HG02981 (cell line): Measurements from ENCODE around the gene SLC43A1.
A peak's percentile ranks its signal among the peaks of the same experiment; 100 is the strongest.
"Not testable (repeated sequence)": the region's sequence is repeated elsewhere in the genome, so short reads cannot be mapped to it uniquely, and the experiment has no call there.

Source experiments
- ATAC-seq: cut with Tn5 transposase; IDR thresholded peaks from one replicate; pipeline ENCODE4 v1.9.1; 2021; ENCODE audit warnings: mild to moderate bottlenecking, moderate library complexity; ENCODE audit not compliant: unreplicated experiment

The SLC43A1 gene

DNA sequence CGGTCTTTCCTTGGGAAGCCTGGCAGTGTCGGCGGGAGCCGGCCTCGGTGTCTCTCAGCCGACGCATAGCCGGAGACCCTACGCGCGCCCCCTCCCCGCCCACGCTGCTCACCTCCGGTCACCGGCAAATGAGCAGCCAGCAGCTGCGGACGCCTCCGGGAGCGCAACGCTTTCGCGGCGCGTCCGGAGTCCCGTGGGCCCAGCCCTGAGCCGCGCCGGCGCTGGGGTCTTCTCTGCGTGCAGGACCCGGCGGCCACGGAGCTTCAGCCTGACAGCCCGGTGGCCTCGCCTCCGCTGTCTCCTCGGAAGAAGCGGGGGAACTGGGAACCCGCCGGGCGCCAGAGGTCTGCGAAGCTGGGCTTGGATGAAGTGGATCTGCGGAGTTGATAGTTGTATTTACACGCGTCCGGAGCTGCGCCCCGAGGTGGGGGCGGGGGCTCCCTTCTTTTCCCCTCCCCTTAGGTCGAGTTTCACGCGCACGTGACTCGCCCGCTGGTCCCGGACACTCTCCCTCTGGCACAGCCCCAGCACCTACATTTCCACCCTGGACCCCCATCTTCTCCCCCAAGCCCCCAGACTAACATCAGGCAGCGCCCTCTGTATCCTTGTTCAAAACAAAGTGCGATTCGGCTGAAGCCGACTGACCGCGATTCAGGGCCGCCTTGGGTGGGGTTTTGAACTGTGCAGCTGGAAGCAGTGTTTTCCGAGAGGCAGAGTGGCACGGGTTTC lies at the start of gene SLC43A1:
Gene SLC43A1, minus strand, starts transcription at position 371 of the 729 bp plus-strand sequence. CDS start 1,591 bp downstream, outside the sequence.
- ATAC-seq: no peak

DNA sequence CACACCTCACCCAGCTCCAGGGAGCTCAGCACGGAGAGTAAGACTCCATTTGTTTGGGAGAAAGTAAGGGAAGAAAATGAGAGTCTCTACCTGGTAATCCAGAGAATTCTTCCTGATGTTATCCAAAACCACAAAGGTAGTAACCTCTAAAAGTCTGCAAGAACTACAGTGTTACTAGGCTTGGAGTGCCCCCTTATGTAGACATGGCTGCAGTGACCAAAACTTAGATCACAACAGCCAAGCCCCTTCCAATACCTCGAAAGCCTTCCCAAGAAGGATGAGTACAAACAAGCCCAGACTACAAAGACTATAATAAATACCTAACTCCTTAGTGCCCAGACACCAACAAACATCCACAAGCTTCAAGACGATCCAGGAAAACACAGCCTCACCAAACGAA lies 47.1 kb upstream of the SLC43A1 start:
- ATAC-seq: no peak

DNA sequence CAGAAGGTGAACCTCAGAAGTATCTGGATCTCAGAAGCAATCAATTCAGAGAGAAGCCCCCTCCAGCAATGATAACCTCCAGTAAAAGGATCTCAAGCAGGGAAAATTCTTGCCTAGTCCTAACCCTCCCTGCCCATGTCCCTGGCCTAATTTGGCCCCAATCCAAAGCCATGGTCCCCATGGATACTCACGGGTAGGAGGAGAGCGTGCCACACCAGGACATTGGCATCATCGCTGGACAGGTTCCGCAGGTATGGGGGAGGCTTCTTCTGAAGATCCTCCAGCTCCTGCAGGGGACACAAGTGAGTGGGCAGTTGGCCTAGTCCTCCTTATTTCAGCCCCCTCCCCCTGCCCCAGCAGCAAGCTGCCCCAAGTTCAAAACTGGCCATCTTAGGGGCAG lies 44.6 kb upstream of the SLC43A1 start:
- no peak for ATAC-seq

DNA sequence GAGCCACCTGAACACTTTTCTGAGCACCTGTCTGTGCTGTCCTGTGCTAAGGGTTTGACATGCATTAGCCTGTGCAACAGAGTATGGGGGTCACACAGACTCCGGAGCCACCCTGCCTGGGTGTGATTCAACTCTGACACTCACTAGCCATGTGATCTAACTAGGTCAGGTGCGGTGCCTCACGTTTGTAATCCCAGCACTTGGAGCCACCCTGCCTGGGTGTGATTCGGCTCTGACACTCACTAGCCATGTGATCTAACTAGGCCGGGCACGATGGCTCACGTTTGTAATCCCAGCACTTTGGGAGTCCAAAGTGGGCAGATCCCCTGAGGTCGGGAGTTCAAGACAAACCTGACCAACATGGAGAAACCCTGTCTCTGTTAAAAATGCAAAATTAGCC lies 40.5 kb upstream of the SLC43A1 start:
- ATAC-seq: no peak

DNA sequence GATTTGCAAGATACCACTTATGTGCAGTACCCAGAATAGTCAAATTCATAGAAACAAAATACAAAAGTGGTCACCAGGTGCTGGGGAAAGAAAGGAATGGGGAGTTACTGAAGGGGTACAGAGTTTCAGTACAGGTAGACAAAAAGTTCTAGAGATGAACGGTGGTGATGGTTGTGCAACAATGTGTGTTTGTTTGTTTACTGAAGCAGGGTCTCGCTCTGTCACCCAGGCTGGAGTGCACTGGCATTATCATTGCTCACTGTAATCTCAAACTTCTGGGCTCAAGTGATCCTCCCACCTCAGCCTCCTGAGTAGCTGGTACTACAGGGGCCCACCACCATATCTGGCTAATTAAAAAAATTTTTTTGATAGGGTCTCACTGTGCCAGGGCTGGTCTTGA lies 39.9 kb upstream of the SLC43A1 start:
- no peak for ATAC-seq

DNA sequence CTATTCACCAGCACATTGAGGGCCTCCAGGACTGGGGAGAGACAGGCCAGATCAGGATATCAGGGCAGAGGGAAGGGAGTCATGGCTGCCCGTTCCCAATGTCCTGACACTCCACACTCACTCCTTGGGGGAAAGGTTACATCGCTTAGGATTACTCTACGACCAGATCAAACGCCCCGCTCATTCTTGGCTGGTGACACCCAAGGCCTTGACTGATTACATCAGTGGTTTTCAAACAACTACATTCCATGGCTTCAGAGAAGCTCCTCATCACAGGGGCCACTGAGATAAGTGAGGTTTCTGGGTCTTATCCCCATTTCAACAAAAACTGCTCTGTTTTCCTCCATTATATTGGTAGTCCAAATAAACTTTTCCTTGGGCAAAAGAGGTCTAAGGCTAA lies 37.0 kb upstream of the SLC43A1 start:
- no peak for ATAC-seq

DNA sequence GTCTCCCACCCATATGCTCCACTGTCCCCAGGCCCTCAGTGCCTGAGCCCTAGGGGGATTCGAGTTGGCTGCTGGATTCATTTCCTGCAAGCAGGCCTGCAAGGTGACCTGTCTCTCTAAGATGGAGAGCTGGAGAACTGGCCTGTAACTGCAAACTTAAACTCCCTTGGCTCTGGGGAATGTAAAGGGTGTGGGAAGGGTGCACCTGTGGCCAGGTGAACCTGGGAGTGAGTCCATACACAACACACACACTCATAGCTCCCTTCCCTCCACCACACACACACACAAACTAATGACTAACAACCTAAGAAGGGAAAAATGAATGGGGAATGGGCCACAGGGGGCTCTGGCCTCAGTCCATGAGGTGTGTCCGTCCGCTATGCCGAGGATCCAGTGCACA lies 36.4 kb upstream of the SLC43A1 start:
- no peak for ATAC-seq

DNA sequence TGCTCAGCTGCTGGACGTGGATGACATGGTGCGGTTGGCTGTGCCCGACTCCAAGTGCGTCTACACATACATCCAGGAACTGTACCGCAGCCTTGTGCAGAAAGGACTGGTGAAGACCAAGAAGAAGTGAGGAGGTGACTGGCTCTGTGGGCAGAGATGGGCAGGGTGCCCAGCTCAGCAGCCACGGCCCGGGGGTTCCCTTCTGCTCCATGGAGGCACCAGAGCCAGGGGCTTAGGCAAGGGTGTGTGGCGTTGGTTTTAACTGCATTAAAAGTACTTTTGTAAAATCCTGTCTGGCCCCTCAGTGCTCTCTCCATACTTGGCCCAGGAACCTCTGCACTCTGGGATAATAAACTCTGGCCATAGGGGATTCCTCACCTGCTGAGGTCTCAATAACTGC lies 34.5 kb upstream of the SLC43A1 start:
- ATAC-seq: no peak

DNA sequence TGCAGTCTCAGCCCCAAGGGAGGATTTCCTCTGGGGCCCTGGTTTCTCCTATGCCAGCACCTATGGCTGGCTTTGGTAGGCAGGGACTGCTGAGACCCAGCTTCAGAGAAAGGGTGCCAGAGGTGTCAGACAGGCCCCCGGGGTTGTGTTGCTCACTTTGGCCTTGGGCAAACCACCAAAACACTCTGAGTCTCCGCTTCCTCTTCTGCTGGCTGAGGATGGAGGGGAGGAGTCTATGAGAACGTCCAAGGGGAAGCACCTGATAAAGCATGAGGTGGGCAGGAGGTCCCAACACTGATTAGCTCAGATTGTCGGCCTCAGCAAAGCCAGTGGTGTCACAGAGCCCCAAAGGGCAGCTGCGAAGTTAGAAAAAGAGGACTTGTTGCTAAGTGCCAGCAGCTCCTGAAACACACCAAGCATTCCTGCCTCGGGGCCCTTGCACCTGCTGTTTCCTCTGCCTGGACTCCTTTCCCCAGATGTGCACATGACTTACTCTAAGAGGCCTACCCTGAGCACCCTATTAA lies 32.4 kb upstream of the SLC43A1 start:
- ATAC-seq: peak; percentile 95

DNA sequence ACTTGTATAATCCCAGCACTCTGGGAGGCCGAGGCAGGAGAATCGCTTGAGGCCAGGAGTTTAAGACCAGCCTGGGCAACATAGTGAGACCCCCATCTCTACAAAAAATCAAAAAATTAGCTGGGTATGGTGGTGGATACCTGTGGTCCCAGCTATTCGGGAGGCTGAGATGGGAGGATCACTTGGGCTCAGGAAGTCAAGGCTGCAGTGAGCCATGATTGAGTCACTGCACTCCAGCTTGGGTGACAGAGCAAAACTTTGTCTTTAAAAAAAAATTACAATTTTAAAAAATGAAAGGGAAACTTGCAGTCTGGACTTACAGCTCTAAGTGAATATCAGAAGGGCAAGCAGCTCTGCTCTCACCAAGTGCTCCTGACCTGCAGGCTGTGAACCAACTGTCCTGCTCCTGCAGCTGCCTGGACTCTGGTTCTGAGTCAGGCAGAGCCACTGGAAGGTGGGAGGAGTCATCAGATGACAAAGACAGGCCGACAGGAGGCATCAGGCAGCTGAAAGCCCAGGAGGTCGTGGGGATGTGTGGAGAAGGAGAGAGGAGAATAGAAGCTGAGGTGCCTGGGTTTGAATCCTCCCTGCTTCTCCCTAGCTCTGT lies 31.5 kb upstream of the SLC43A1 start:
- ATAC-seq: no peak

DNA sequence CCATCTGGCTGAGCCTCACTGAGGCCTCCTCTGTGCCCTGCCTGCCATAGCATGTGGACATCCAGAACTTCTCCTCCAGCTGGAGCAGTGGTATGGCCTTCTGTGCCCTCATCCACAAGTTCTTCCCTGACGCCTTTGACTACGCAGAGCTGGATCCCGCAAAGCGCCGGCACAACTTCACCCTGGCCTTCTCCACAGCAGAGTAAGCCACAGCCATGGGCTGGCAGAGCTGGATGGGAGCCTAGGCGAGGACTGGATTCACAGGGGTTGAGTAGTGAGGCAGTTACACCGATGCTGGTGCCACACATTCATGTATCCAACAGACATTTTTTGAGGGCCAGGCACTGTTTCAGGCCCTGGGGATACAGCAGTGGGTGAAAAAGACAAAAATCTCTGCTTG lies 30.9 kb upstream of the SLC43A1 start:
- no peak for ATAC-seq

DNA sequence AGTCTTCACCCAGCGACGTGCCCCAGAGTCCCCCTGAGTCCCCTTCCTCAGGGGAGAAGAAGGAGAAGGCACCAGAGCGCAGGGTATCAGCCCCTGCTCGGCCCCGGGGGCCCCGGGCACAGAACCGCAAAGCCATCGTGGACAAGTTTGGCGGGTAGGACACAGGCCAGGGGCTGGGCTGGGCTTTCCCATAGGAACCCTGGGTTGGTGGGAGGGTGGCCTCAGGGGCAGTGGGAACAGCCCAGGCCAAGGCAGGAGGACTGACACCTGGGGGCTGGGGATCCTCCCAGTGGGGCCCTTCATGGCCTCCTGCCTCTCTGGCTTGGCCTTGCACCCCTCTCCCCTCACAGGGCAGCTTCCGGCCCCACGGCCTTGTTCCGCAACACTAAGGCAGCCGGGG lies 30.4 kb upstream of the SLC43A1 start:
- no peak for ATAC-seq

DNA sequence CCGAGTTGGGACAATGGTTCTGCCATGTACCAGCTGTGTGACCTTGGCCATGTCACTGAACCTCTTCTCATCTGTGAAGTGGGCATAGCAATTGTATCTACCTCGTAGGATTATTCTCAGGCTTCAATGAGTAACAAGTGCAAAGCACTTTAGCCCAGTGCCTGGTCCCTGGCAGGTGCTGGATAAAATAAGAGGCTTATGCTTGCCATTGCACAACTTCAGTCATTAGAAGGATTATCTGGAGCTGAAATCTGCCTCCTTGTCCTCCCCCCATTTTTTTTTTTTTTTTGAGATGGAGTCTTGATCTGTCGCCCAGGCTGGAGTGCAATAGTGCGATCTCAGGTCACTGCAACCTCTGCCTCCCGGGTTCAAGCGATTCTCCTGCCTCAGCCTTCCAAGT lies 29.1 kb upstream of the SLC43A1 start:
- ATAC-seq: no peak

DNA sequence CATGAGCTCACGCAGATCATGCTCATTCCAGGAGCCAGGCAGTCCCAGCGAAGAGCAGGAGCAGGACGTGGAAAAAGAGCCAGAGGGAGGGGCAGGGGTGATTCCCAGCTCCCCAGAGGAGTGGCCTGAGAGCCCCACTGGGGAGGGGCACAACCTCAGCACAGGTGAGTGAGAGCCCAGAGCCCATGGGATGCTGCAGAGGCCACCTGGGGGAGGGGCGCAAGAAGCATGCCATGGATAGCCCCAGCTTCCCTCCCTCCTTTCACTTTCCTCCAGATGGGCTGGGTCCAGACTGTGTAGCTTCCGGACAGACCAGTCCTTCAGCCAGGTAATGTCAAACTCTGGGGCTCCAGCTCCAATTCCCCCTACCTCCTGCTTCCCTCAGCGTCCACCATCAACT lies 28.1 kb upstream of the SLC43A1 start:
- ATAC-seq: no peak

DNA sequence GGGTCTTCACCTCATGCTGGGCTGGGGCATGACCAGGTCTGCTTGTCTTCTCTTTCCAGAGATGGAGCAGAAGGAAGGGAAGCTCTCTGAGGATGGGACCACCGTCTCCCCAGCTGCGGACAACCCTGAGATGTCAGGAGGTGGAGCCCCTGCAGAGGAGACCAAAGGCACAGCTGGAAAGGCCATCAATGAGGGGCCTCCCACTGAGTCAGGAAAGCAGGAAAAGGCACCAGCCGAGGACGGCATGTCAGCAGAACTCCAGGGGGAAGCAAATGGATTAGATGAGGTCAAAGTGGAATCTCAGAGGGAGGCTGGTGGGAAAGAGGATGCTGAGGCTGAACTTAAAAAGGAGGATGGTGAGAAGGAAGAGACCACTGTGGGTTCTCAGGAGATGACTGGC lies 27.1 kb upstream of the SLC43A1 start:
- no peak for ATAC-seq

DNA sequence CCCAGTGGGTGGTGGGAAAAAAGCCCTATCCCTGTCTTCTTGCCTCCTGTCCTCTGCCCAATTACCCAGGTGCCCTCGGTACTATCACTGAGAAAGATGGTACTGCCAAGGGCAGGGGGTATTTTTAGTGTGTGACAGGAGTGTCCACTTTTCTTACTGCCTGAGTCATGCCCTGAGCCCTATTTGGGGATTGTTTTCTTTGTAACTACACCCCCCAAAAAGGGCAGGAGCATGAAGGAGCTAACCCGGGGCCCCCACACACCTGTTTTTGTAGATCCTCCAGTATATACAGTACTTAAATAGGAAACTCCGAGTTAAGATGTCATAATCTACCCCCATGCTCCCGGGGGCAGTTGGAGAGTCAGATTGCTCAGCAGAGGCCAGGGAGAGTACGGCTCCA lies 25.7 kb upstream of the SLC43A1 start:
- no peak for ATAC-seq

DNA sequence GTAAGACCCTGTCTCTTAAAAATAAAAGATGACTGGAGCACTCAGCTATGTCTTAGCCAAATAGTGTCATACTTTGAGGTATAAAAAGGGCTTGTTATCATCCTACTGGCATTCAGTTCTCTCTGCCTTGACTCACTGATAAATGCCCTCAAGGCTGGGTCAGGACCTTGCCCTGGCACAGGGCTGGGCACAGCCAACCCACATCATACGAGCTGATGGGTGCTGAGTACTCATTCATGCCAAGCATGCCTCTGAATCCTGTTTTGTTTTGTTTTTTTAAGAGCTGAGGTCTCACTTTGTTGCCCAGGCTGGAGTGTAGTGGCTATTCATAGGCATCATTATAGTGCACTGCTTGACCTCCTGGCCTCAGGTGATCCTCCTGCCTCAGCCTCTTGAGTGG lies 23.8 kb upstream of the SLC43A1 start:
- ATAC-seq: no peak

DNA sequence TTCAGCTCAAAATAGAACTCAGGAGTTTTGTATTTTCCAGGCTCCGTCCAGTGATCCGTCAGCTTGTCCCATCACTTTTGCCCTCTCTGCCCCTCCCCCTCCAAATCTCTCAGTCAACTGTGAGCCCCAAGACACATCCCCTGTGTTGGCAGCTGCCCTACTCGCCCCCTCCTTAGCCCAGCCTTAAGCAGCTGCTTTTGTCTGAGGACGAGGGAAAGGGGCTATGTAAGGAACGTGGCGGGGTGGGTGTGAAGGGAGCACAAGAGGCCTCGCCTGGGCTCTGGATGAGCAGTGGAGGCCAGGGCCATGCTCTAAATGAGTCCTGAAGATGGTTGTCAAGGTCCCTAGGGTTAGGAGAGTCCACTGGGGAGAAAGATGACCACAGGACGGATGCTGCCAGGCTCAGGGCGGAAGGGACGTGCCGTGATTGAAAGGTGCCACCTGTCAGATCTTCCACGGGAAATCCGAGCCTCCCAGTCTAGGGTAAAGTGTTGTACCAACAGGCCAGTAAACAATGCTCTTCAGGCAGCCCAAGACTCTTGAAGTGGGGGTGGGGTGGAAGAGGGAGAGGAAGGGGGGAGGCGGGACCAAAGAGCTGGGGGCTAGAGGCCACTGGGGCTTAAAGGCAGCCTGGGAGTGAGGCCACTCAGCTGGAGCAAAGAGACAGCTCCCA lies 21.6 kb upstream of the SLC43A1 start, which contains the start of gene SMTNL1:
Gene SMTNL1, plus strand, starts transcription at position 649 of the 673 bp plus-strand sequence. CDS start 5,048 bp downstream, outside the sequence.
- no peak for ATAC-seq

DNA sequence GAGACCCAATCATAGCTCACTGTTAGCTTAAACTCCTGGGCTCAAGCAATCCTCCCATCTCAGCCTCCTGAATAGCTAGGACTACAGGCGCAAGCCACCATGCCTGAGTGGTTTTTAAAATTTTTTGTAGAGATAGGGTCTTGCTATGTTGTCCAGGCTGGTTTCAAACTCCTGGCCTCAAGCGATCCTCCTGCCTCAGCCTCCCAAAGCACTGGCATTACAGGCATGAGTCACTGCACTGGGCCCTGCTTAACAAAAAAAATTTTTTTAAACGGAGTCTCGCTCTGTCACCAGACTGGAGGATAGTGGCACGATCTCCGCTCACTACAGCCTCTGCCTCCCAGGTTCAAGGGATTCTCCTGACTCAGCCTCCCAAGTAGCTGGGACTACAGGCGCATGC lies 18.9 kb upstream of the SLC43A1 start:
- ATAC-seq: not testable (repeated sequence)

DNA sequence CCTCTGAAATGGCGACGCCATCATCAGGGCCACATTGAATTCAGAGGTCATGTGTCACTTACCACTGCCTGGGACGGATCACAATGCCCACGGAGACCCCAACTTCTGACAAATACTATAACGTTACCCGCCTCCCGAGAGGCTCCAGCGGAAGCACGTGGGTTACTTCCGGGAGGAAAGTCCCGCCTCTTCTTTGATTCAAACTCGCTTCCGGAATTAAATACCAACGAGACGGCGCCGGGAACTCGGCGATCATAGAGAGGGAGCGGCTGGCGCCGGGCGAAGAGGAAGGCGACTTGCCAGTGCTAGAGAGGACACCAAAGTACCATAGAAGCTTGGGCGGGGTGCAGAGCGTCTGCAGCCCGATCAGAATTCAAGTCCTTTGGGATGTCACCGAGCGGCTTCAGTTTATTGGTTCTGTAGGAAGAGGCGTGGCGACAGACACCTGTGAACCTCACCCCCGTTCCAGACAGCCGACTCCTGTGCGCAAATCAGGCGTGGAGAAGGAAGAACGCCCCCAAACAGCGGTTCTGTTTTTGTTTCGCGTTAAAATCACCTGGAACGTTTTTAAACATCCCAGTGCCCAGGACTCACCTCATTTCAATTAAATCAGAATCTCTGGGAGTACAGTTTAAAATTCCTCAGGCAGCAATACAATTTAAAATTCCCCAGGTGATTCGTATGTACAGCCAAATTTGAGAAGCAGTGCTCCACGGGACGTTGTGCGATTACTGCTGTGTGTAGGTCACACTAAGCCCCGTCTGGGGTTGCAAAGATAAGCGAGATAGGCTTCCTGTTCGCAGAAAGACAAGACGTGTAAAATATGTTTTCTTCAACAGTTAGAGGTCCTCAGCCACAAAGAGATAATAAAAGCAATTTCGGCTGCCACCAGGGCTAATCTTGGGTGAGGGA lies 15.3 kb upstream of the SLC43A1 start, which contains the start of gene TIMM10:
Gene TIMM10, minus strand, starts transcription at position 159 of the 912 bp plus-strand sequence. CDS start 565 bp downstream, outside the sequence.
- peak; percentile 99 for ATAC-seq

DNA sequence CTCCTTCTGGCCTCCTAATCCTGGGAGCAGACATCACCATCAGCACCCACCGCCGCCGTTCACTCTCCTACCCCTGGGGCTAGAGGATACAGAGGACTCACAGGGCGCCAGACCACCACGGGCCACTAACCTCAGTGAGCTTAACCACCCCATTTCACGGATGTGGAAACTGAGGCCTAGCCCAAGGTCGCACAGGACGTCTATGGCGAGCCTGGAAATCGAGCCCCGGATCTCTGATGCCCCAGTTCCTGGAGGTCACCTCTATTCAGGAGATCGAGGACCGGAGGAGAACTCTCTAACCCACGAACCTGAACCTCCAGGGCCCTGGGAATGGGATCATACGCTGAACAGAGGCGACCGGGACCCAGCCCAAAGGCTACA lies 14.7 kb upstream of the SLC43A1 start:
- no peak for ATAC-seq
